Activated T-helper 2 cell treated with anti-CD3 and anti-CD28 coated beads, Interferon-gamma antibody, Interleukin-2, Interleukin-4, amounts not matched to agents 10 μg/mL and 5 μg/mL and 100 μg/mL, durations not matched to agents 14 hours and 24 hours and 36 hours (primary cell): ENCODE measurements around the gene TEPSIN. TPM values are rescaled to one million over a fixed set of nuclear protein-coding genes. Genes with fewer than 3 reads are reported as not detected.
A peak's percentile ranks its signal among the peaks of the same experiment; 100 is the strongest.

Experiments
- DNase-seq: peaks from one replicate; pipeline ENCODE4 v3.0.0; 2021; ENCODE audit warnings: low spot score
- H3K27ac Mint-ChIP-seq: one replicate; pipeline ENCODE4 v1.8.0; 2021; ENCODE audit warnings: mixed read lengths
- H3K27me3 Mint-ChIP-seq: one replicate; pipeline ENCODE4 v1.8.0; 2021; ENCODE audit warnings: low read depth, mixed read lengths
- H3K36me3 Mint-ChIP-seq: one replicate; pipeline ENCODE4 v1.8.0; 2021; ENCODE audit warnings: low read depth, mixed read lengths
- H3K4me1 Mint-ChIP-seq: one replicate; pipeline ENCODE4 v1.8.0; 2021; ENCODE audit warnings: low read depth, mixed read lengths
- H3K4me3 Mint-ChIP-seq: one replicate; pipeline ENCODE4 v1.8.0; 2021; ENCODE audit warnings: low read depth, mild to moderate bottlenecking, moderate library complexity, mixed read lengths
- H3K9me3 Mint-ChIP-seq: one replicate; pipeline ENCODE4 v1.8.0; 2021; ENCODE audit warnings: mixed read lengths
- intact Hi-C: fragments of 100-400 bp; cut with micrococcal nuclease; formaldehyde crosslinking; loops from one replicate; pipeline ENCODE4 v1.15.1; 2023
- total RNA-seq: library from RNA; stranded (reverse); gene quantifications from 2 replicates; pipeline ENCODE4 v1.2.3, GENCODE V29; 2022

Gene TEPSIN, protein sequence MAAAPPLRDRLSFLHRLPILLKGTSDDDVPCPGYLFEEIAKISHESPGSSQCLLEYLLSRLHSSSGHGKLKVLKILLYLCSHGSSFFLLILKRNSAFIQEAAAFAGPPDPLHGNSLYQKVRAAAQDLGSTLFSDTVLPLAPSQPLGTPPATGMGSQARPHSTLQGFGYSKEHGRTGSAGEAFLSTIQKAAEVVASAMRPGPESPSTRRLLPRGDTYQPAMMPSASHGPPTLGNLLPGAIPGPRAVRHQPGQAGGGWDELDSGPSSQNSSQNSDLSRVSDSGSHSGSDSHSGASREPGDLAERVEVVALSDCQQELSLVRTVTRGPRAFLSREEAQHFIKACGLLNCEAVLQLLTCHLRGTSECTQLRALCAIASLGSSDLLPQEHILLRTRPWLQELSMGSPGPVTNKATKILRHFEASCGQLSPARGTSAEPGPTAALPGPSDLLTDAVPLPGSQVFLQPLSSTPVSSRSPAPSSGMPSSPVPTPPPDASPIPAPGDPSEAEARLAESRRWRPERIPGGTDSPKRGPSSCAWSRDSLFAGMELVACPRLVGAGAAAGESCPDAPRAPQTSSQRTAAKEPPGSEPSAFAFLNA
- total RNA-seq, result 33.4 and 39.1 TPM in 2 replicates

DNA sequence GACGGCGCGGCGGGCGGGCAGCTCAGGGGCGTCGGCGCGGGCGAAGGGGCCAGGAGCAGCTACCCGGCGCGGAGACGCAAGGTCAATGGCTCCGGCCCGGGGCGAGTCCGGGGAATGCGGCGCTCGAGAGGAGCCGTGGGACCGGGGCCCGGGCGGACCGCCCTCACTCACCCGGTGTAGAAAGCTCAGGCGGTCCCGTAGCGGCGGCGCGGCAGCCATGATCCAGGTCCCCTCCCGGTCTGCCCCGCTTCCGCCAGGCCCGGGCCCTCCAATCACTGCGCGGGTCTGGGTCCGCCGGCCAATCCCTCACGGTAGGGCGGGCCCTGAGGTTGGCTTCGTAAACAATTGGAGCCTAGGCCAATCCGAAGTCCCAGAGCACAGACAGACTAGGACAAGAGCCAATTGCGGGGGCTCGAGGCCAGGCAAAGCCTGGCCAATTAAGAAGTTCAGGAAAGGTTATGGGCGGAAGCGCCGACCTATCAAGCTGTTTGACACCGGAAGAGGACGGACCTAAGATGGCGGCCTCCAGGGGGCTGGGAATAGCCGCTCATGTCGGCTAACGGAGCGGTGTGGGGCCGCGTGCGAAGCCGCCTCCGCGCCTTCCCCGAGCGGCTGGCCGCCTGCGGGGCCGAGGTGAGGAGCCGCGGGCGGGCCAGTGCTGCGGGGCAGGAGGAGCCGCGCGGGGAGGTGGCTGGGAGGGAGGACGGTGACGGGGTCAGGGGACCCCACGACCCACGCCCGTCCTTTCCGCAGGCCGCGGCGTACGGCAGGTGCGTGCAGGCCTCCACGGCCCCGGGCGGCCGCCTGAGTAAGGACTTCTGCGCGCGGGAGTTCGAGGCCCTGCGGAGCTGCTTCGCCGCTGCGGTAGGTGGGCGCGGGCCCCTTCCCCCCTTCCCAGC, at the start of gene TEPSIN, which contains the start of gene NDUFAF8:
Gene TEPSIN, minus strand, starts transcription at position 241 of the 899 bp plus-strand sequence. Its CDS starts 22 bp downstream, at position 219.
Gene NDUFAF8, plus strand, starts transcription at position 504 of the 899 bp plus-strand sequence. Its CDS starts 46 bp downstream, at position 550.
- peak within 1 kb of the TSS; percentile 96 for H3K4me3 Mint-ChIP-seq
- peaks cover 32% of the 10 kb centered on the region for H3K36me3 Mint-ChIP-seq
- H3K4me1 Mint-ChIP-seq, result peaks cover 20% of the 10 kb centered on the region
- H3K27ac Mint-ChIP-seq, result peak within 1 kb of the TSS; percentile 95
- peak; percentile 97 for DNase-seq
- H3K27me3 Mint-ChIP-seq, result no peaks in the 10 kb centered on the region
- H3K9me3 Mint-ChIP-seq, result no peaks in the 10 kb centered on the region
- intact Hi-C loops, result loop anchor here (1.0 to 5.0 kb wide), 2 partner anchors 16 to 248 kb away; no protein-coding TSS in a partner anchor

GRCh38 chr17:81287741-81288430, 49.0 kb upstream of the TEPSIN start:
- no peak overlapping the region for H3K27ac Mint-ChIP-seq
- no peak overlapping the region for H3K4me3 Mint-ChIP-seq
- no peaks in the 10 kb centered on the region for H3K27me3 Mint-ChIP-seq
- no peak for DNase-seq
- H3K36me3 Mint-ChIP-seq, result peaks cover 44% of the 10 kb centered on the region
- intact Hi-C loops, result no loop called here
- H3K4me1 Mint-ChIP-seq, result peaks cover 16% of the 10 kb centered on the region
- H3K9me3 Mint-ChIP-seq, result no peaks in the 10 kb centered on the region

GRCh38 chr17:81287152-81287551, 48.3 kb upstream of the TEPSIN start:
- intact Hi-C loops, result no loop called here

DNA sequence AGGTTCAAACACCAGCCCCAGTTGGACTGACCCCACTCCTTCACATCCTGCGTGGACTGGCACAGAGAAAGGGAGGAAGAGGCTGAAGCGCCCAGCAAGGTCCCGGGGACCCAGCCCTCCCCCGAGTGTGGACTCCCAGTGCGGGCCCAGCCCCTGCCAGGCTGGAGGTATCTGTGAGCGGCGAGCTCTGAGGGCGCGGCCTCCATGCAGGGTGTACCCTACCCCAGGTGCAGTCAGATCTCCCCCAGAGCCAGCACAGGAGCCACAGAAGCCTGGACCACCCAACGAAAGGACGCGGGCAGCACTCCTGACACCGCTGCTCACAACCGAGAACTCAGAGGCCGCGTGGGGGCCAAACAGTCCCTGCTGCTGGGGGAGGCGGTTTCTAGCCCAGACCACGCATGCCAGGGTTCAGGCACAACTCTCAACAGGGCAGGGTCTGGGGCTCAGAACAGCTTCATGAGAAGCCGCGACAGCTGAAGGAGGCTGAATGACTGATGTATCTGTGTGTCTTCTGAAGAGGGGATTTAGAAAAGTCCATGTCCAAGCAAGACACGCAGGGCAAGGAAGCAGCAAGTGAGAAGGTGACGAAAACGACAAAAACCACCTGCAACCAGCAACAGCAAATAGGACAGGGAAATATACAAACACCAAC, 47.8 kb upstream of the TEPSIN start:
- intact Hi-C loops, result no loop called here
- Mint-ChIP-seq H3K27me3 (no peaks in the 10 kb centered on the region), H3K4me3 (peak overlapping the region; percentile 86), H3K27ac (peak overlapping the region; percentile 95), H3K4me1 (peaks cover 14% of the 10 kb centered on the region), H3K36me3 (peaks cover 47% of the 10 kb centered on the region), H3K9me3 (no peaks in the 10 kb centered on the region)
- DNase-seq, result no peak

More at GRCh38 chr17:81287152-81287551, 48.3 kb upstream of the TEPSIN start:
- DNase-seq, result no peak
- Mint-ChIP-seq H3K4me3 (no peak overlapping the region), H3K27me3 (no peaks in the 10 kb centered on the region), H3K9me3 (no peaks in the 10 kb centered on the region), H3K27ac (peak overlapping the region; percentile 69), H3K4me1 (peaks cover 16% of the 10 kb centered on the region), H3K36me3 (peaks cover 45% of the 10 kb centered on the region)

- no peaks in the 10 kb centered on the region for H3K9me3 Mint-ChIP-seq
- H3K27ac Mint-ChIP-seq, result peak overlapping the region; percentile 95
- peaks cover 12% of the 10 kb centered on the region for H3K4me1 Mint-ChIP-seq
- H3K27me3 Mint-ChIP-seq, result no peaks in the 10 kb centered on the region
- no peak for DNase-seq
- intact Hi-C loops, result loop anchor here (1.0 kb wide), 1 partner anchor 9 kb away; the partner anchor contains the start of gene SLC38A10
- peaks cover 46% of the 10 kb centered on the region for H3K36me3 Mint-ChIP-seq
- H3K4me3 Mint-ChIP-seq, result peak overlapping the region; percentile 86
These were observed 47.0 kb upstream of the TEPSIN start for GRCh38 chr17:81285894-81286293.

GRCh38 chr17:81285179-81285878, 46.5 kb upstream of the TEPSIN start:
- intact Hi-C loops, result loop anchor here (1.0 kb wide), 1 partner anchor 10 kb away; the partner anchor contains the start of gene SLC38A10
- Mint-ChIP-seq H3K4me1 (peaks cover 12% of the 10 kb centered on the region), H3K36me3 (peaks cover 46% of the 10 kb centered on the region), H3K27ac (peak overlapping the region; percentile 95), H3K27me3 (no peaks in the 10 kb centered on the region), H3K4me3 (peak overlapping the region; percentile 86), H3K9me3 (no peaks in the 10 kb centered on the region)
- peak; percentile 49 for DNase-seq

GRCh38 chr17:81282876-81283275, 44.0 kb upstream of the TEPSIN start:
- Mint-ChIP-seq H3K4me1 (peaks cover 12% of the 10 kb centered on the region), H3K4me3 (no peak overlapping the region), H3K27me3 (no peaks in the 10 kb centered on the region), H3K27ac (no peak overlapping the region), H3K36me3 (peaks cover 50% of the 10 kb centered on the region), H3K9me3 (no peaks in the 10 kb centered on the region)
- no peak for DNase-seq
- intact Hi-C loops, result no loop called here

GRCh38 chr17:81282141-81282540, 43.3 kb upstream of the TEPSIN start:
- no peak for DNase-seq
- H3K4me1 Mint-ChIP-seq, result peaks cover 10% of the 10 kb centered on the region
- H3K27ac Mint-ChIP-seq, result no peak overlapping the region
- H3K4me3 Mint-ChIP-seq, result no peak overlapping the region
- no peaks in the 10 kb centered on the region for H3K9me3 Mint-ChIP-seq
- peaks cover 47% of the 10 kb centered on the region for H3K36me3 Mint-ChIP-seq
- intact Hi-C loops, result no loop called here
- no peaks in the 10 kb centered on the region for H3K27me3 Mint-ChIP-seq

- intact Hi-C loops, result no loop called here
- DNase-seq, result no peak
- Mint-ChIP-seq H3K4me1 (peaks cover 8% of the 10 kb centered on the region), H3K9me3 (no peaks in the 10 kb centered on the region), H3K27me3 (no peaks in the 10 kb centered on the region), H3K36me3 (peaks cover 54% of the 10 kb centered on the region), H3K27ac (no peak overlapping the region), H3K4me3 (no peak overlapping the region)
These were observed 41.7 kb upstream of the TEPSIN start for GRCh38 chr17:81280571-81280970.

DNA sequence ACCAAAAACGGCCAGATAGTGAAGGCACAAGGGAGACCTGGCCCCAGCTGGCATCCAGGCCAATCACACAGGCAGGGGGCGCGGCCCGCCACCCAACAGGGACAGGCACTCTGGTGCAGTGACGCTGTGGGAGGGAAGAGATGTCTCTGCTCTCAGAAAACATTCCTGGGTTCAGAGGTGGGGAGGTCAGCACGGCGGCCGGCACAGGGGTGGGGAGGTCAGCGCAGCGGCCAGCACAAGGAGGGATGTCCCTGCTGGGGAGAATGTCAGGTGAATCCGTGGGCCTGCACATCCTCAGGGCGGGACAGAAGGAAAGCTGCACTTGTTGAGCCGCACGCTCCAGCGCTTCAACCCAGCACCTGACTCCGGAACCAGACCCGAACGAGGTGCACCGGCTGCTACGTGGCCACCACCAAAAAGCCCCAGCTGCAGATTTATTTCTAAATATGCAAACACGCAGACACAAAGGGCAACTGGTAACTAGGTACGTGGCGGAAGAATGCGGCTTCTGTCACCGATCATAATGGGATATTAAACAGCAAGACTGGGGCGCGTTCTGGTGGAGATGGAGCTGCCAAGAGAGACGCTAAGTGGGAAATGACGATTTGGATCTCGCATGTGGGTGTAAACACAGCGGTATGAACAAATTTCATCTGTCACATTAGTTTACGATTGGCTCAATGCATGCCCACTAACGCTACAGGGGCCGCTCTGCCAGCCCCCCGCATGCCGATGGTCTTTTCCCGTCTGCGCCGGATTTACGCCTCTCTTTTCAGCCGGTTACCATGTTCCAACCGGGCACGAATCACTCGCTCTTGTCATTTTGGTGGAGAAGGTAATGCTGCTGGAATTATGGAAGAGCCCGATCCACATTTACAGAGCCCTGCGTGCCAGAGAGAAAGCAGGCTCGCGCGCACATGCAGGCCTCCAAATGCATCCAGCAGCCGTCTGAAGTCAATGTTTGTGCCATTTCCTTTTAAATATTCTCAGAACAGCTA, 40.7 kb upstream of the TEPSIN start:
- Mint-ChIP-seq H3K9me3 (no peaks in the 10 kb centered on the region), H3K27me3 (no peaks in the 10 kb centered on the region), H3K36me3 (peaks cover 50% of the 10 kb centered on the region), H3K4me3 (no peak overlapping the region), H3K27ac (no peak overlapping the region), H3K4me1 (peaks cover 2% of the 10 kb centered on the region)
- intact Hi-C loops, result no loop called here
- DNase-seq, result no peak
